Mesenchymal stem cell (in vitro differentiated cells and primary cell): Measurements from ENCODE around the gene MOB2.
"Not testable (repeated sequence)": the region's sequence is repeated elsewhere in the genome, so short reads cannot be mapped to it uniquely, and the experiment has no call there.

ENCODE experiments used
- DNase-seq: peaks from one replicate; pipeline ENCODE4 v3.0.0-alpha.2; 2013
- H2AFZ ChIP-seq: one replicate; pipeline ENCODE4 v1.6.1; 2013; ENCODE audit warnings: low read depth, mild to moderate bottlenecking, control low read depth, inconsistent platforms, low read length, moderate library complexity
- H2AK5ac ChIP-seq: 2 replicates; pipeline ENCODE4 v1.6.1; 2013; ENCODE audit warnings: low read length, moderate library complexity, mild to moderate bottlenecking, inconsistent platforms; ENCODE audit not compliant: severe bottlenecking
- H2BK120ac ChIP-seq: one replicate; pipeline ENCODE4 v1.6.1; 2013; ENCODE audit warnings: low read depth, mild to moderate bottlenecking, inconsistent platforms, low read length, moderate library complexity
- H2BK12ac ChIP-seq, 2 experiments: one replicate each; pipeline ENCODE4 v1.6.1; 2013; ENCODE audit warnings: inconsistent platforms in 2 of 2, low read length in 2 of 2, mild to moderate bottlenecking in 2 of 2, moderate library complexity in 2 of 2, control low read depth in 1 of 2
- H2BK15ac ChIP-seq: one replicate; pipeline ENCODE4 v1.6.1; 2013; ENCODE audit warnings: mild to moderate bottlenecking, low read depth, inconsistent platforms; ENCODE audit not compliant: poor library complexity, severe bottlenecking
- H2BK5ac ChIP-seq: 2 replicates; pipeline ENCODE4 v1.6.1; 2013; ENCODE audit warnings: low read depth, mild to moderate bottlenecking, low read length, control low read depth, inconsistent platforms; ENCODE audit not compliant: poor library complexity, severe bottlenecking
- H3K14ac ChIP-seq, 2 experiments: one replicate each; pipeline ENCODE4 v1.6.1; 2013; ENCODE audit warnings: inconsistent platforms in 2 of 2, low read length in 2 of 2, control low read depth in 1 of 2, mild to moderate bottlenecking in 1 of 2, moderate library complexity in 1 of 2
- H3K18ac ChIP-seq, 2 experiments: one replicate each; pipeline ENCODE4 v1.6.1; 2013; ENCODE audit warnings: inconsistent platforms in 2 of 2, low read length in 2 of 2, control low read depth in 1 of 2, low read depth in 1 of 2, mild to moderate bottlenecking in 1 of 2
- H3K23ac ChIP-seq, 2 experiments: one replicate each; pipeline ENCODE4 v1.6.1; 2013; ENCODE audit warnings: inconsistent platforms in 2 of 2, low read length in 2 of 2, mild to moderate bottlenecking in 2 of 2, moderate library complexity in 2 of 2, control low read depth in 1 of 2
- H3K27ac ChIP-seq: 2 replicates; pipeline ENCODE4 v1.5.1; 2013; ENCODE audit warnings: mild to moderate bottlenecking, moderate library complexity, low read length, control low read depth, inconsistent platforms; ENCODE audit not compliant: poor library complexity, severe bottlenecking
- H3K27me3 ChIP-seq, 2 experiments: 2 replicates each; pipeline versions ENCODE4 v1.6.1 to v1.7.0; 2013; ENCODE audit warnings: low read length in 2 of 2, mild to moderate bottlenecking in 2 of 2, moderate library complexity in 2 of 2, control low read depth in 1 of 2, inconsistent platforms in 1 of 2; ENCODE audit not compliant: control insufficient read depth in 1 of 2, insufficient read depth in 1 of 2
- H3K36me3 ChIP-seq, 2 experiments: 2 replicates each; pipeline versions ENCODE4 v1.6.1 to v1.7.0; 2013; ENCODE audit warnings: low read length in 2 of 2, control low read depth in 1 of 2, inconsistent platforms in 1 of 2, low read depth in 1 of 2, mild to moderate bottlenecking in 1 of 2; ENCODE audit not compliant: insufficient read depth in 2 of 2, control insufficient read depth in 1 of 2
- H3K4ac ChIP-seq, 2 experiments: one replicate each; pipeline ENCODE4 v1.6.1; 2013; ENCODE audit warnings: inconsistent platforms in 2 of 2, low read length in 2 of 2, mild to moderate bottlenecking in 2 of 2, moderate library complexity in 2 of 2, control low read depth in 1 of 2, low read depth in 1 of 2
- H3K4me1 ChIP-seq: 2 replicates; pipeline ENCODE4 v1.6.1; 2013; ENCODE audit warnings: low read depth, low read length, control low read depth; ENCODE audit not compliant: control insufficient read depth, insufficient read depth
- H3K4me2 ChIP-seq: 2 replicates; pipeline ENCODE4 v1.6.1; 2013; ENCODE audit warnings: low read length, mild to moderate bottlenecking, inconsistent platforms; ENCODE audit not compliant: poor library complexity, severe bottlenecking
- H3K4me3 ChIP-seq, 2 experiments: 2 replicates each; pipeline versions ENCODE4 v1.5.1 to v1.7.0; 2013; ENCODE audit warnings: low read length in 2 of 2, mild to moderate bottlenecking in 2 of 2, control low read depth in 1 of 2, low read depth in 1 of 2; ENCODE audit not compliant: insufficient read depth in 1 of 2
- H3K79me1 ChIP-seq: replicated peaks from 2 replicates; pipeline ENCODE4 v1.6.1; 2013; ENCODE audit warnings: mild to moderate bottlenecking, control low read depth, low read length, inconsistent platforms; ENCODE audit not compliant: poor library complexity, severe bottlenecking
- H3K9ac ChIP-seq: 2 replicates; pipeline ENCODE4 v1.7.0; 2013; ENCODE audit warnings: mild to moderate bottlenecking, low read length, moderate library complexity
- H3K9me3 ChIP-seq: 2 replicates; pipeline ENCODE4 v1.7.0; 2013; ENCODE audit warnings: mild to moderate bottlenecking, low read length; ENCODE audit not compliant: control insufficient read depth
- H4K8ac ChIP-seq: one replicate; pipeline ENCODE4 v1.6.1; 2013; ENCODE audit warnings: inconsistent platforms, mild to moderate bottlenecking, low read length, moderate library complexity
- H4K91ac ChIP-seq: one replicate; pipeline ENCODE4 v1.6.1; 2013; ENCODE audit warnings: mild to moderate bottlenecking, low read length, inconsistent platforms
- WGBS: methylation state at CpG from one replicate; pipeline ENCODE4 v1.1.7; 2013; ENCODE audit warnings: mixed read lengths; 5-methylcytosine and 5-hydroxymethylcytosine counted together

The MOB2 gene

DNA sequence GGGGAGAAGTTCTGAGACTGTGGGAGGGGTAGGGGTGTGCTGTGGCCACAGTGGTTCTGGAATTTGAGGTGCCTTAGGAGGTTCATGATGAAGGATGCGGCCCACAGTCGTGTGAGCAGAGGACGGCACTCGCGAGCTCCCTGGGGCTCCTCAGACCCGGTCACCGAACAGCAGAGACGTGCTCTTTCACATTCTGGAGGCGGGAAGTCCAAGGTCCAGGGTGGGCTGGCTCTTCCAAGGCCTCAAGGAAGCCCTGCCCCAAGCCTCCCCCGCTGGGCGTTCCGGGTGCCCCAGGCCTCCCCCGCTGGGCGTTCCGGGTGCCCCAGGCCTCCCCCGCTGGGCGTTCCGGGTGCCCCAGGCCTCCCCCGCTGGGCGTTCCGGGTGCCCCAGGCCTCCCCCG, 63.2 kb downstream of the MOB2 start:
- not testable (repeated sequence) for H3K18ac ChIP-seq, H3K4me3 ChIP-seq, H3K9ac ChIP-seq, H2AFZ ChIP-seq, H4K91ac ChIP-seq, H2BK15ac ChIP-seq, H2BK120ac ChIP-seq, H3K36me3 ChIP-seq, H3K4me1 ChIP-seq, H3K27ac ChIP-seq, H3K4me2 ChIP-seq, H3K27me3 ChIP-seq, H3K9me3 ChIP-seq, H3K4ac ChIP-seq, H2BK12ac ChIP-seq, H2BK5ac ChIP-seq, H2AK5ac ChIP-seq, H3K14ac ChIP-seq, H3K79me1 ChIP-seq, DNase-seq, H4K8ac ChIP-seq, H3K23ac ChIP-seq
- 100% methylated on average over 2 of the region's 22 CpGs for WGBS

DNA sequence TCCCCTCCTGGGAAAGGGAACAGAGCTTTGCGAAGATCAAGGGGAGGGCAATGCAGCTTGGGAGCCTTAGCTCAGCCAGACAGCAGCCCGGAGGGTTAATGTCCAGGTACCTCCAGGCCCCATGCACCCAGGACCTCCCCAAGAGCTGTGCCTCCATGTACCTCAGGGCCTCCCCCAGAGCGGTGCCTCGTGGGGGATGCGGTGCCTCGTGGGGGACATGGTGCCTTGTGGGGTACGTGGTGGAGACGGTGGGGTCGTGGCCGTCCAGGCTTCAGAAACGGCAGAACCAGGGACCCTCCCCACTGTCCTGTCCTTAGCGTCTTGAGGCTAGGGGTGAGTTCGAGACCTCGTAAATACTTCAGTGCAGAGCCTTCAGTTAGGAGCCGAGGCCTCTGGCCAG, 63.6 kb downstream of the MOB2 start:
- Histone ChIP-seq H3K4ac (no peak overlapping the region), H2BK5ac (no peak overlapping the region), H3K36me3 (no peaks in the 10 kb centered on the region), H3K27me3 (no peaks in the 10 kb centered on the region), H3K4me1 (no peaks in the 10 kb centered on the region), H3K4me3 (no peak overlapping the region), H2BK15ac (no peak overlapping the region), H2BK12ac (no peak overlapping the region), H3K9ac (no peak overlapping the region), H3K23ac (no peak overlapping the region), H2AFZ (no peak overlapping the region), H4K8ac (no peak overlapping the region), H3K14ac (no peak overlapping the region), H3K9me3 (peaks cover 5% of the 10 kb centered on the region), H2AK5ac (no peak overlapping the region), H3K4me2 (no peak overlapping the region), H3K79me1 (no peaks in the 10 kb centered on the region), H4K91ac (no peak overlapping the region), H3K18ac (no peak overlapping the region), H3K27ac (no peak overlapping the region), H2BK120ac (no peak overlapping the region)
- DNase-seq = no peak
- WGBS = 91% methylated on average over 15 of the region's 15 CpGs

DNA sequence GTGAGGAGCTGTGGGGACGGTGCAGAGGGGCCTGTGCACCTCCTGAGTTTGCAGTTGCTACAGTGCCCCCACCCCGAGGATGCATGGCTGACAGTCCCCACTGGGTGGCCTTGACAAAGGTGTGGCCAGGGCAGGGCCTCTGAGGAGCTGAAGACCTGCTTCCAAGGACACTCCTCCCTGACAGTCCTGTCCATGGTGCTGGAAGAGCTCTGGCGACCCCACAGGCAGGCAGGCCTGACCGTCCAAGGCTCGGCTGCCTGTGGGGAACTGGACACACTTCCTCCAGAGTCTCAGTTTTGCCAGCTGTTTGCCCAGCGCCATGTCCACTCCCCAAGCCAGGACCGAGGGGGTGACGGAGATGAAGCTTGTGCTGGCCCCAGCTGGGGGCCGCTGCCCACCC, 64.1 kb downstream of the MOB2 start:
- Histone ChIP-seq H3K4me3 (no peak overlapping the region), H2AK5ac (no peak overlapping the region), H3K27me3 (no peaks in the 10 kb centered on the region), H3K36me3 (no peaks in the 10 kb centered on the region), H3K4me1 (no peaks in the 10 kb centered on the region), H2AFZ (no peak overlapping the region), H2BK15ac (no peak overlapping the region), H4K8ac (no peak overlapping the region), H2BK12ac (no peak overlapping the region), H2BK120ac (no peak overlapping the region), H3K4me2 (no peak overlapping the region), H3K14ac (no peak overlapping the region), H3K9me3 (peaks cover 5% of the 10 kb centered on the region), H3K4ac (no peak overlapping the region), H2BK5ac (no peak overlapping the region), H3K23ac (no peak overlapping the region), H3K27ac (no peak overlapping the region), H3K79me1 (no peaks in the 10 kb centered on the region), H4K91ac (no peak overlapping the region), H3K9ac (no peak overlapping the region), H3K18ac (no peak overlapping the region)
- WGBS = 79% methylated on average over 9 of the region's 9 CpGs
- DNase-seq = no peak

DNA sequence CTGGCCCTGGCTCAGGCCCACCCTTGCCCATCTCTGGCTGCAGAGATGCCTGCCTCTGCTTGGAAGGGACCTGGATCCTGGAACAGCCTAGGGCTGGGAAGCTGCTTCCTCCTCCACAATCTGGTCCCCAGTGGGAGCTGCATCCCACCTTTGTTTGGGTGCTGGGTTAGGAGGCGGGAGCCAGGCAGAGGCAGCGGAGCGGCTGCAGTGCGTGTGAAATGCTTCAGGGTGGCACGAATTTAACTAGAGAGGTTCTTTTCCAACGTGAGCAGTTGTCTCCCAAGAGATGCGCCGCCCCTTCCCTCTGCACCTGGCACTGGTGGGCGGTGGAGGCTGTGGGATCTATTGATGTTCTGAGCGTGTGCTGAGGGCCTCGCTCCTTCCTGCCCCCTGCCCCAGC, 65.3 kb downstream of the MOB2 start:
- H2AK5ac ChIP-seq = no peak overlapping the region
- DNase-seq = no peak
- H3K18ac ChIP-seq = no peak overlapping the region
- no peak overlapping the region for H4K8ac ChIP-seq
- no peaks in the 10 kb centered on the region for H3K27me3 ChIP-seq
- H2BK120ac ChIP-seq = no peak overlapping the region
- H3K4me2 ChIP-seq = no peak overlapping the region
- H3K27ac ChIP-seq = no peak overlapping the region
- no peak overlapping the region for H3K4me3 ChIP-seq
- H3K4me1 ChIP-seq = no peaks in the 10 kb centered on the region
- no peak overlapping the region for H3K4ac ChIP-seq
- no peak overlapping the region for H3K9ac ChIP-seq
- no peak overlapping the region for H2BK12ac ChIP-seq
- no peak overlapping the region for H3K14ac ChIP-seq
- H3K23ac ChIP-seq = no peak overlapping the region
- no peaks in the 10 kb centered on the region for H3K36me3 ChIP-seq
- 92% methylated on average over 11 of the region's 11 CpGs for WGBS
- H4K91ac ChIP-seq = no peak overlapping the region
- no peak overlapping the region for H2AFZ ChIP-seq
- no peak overlapping the region for H2BK5ac ChIP-seq
- peaks cover 12% of the 10 kb centered on the region for H3K9me3 ChIP-seq
- H3K79me1 ChIP-seq = no peaks in the 10 kb centered on the region
- H2BK15ac ChIP-seq = no peak overlapping the region
